Measurements from ENCODE around the gene PEX19.
A peak's percentile ranks its signal among the peaks of the same experiment; 100 is the strongest.

- TF ChIP-seq CTCF (IDR thresholded peaks at IDR 0.05 in 4 of 5, conservative IDR thresholded peaks at IDR 0.05 in 1 of 5) (peak; percentile 68 to 86 (median 77)), POLR2A (IDR thresholded peaks at IDR 0.05) (no peak)
Observed at GRCh38 chr1:160251687-160252526, 33.0 kb downstream of the PEX19 start.
